Measurements from ENCODE around the gene POPDC2.
"Not testable (repeated sequence)": the region's sequence is repeated elsewhere in the genome, so short reads cannot be mapped to it uniquely, and the experiment has no call there.

POPDC2 gene

GRCh38 chr3:119602676-119603075, 57.7 kb downstream of the POPDC2 start:
- Histone ChIP-seq H3K4me3 (ENCODE audit: low read length) (no peak overlapping the region), H3K4me1 (ENCODE audit: control insufficient read depth, low read depth, low read length) (no peaks in the 10 kb centered on the region), H3K27me3 (ENCODE audit: control insufficient read depth, insufficient read depth, low read length) (no peaks in the 10 kb centered on the region), H3K27ac (ENCODE audit: low read length) (no peak overlapping the region), H3K9me3 (ENCODE audit: control insufficient read depth, low read depth, low read length) (no peaks in the 10 kb centered on the region), H3K36me3 (ENCODE audit: control insufficient read depth, low read depth, low read length) (no peaks in the 10 kb centered on the region), H3K9ac (ENCODE audit: low read length) (no peak overlapping the region)

GRCh38 chr3:119601154-119601553, 59.2 kb downstream of the POPDC2 start:
- H3K4me1 ChIP-seq (ENCODE audit: control insufficient read depth, low read depth, low read length): no peaks in the 10 kb centered on the region
- no peak overlapping the region for H3K4me3 ChIP-seq (ENCODE audit: low read length)
- no peak overlapping the region for H3K9ac ChIP-seq (ENCODE audit: low read length)
- no peaks in the 10 kb centered on the region for H3K9me3 ChIP-seq (ENCODE audit: control insufficient read depth, low read depth, low read length)
- no peak overlapping the region for H3K27ac ChIP-seq (ENCODE audit: low read length)
- no peaks in the 10 kb centered on the region for H3K36me3 ChIP-seq (ENCODE audit: control insufficient read depth, low read depth, low read length)
- no peaks in the 10 kb centered on the region for H3K27me3 ChIP-seq (ENCODE audit: control insufficient read depth, insufficient read depth, low read length)

- Histone ChIP-seq H3K9ac (ENCODE audit: low read length) (no peak overlapping the region), H3K27me3 (ENCODE audit: control insufficient read depth, insufficient read depth, low read length) (no peaks in the 10 kb centered on the region), H3K27ac (ENCODE audit: low read length) (no peak overlapping the region), H3K4me1 (ENCODE audit: control insufficient read depth, low read depth, low read length) (no peaks in the 10 kb centered on the region), H3K36me3 (ENCODE audit: control insufficient read depth, low read depth, low read length) (no peaks in the 10 kb centered on the region), H3K9me3 (ENCODE audit: control insufficient read depth, low read depth, low read length) (no peaks in the 10 kb centered on the region), H3K4me3 (ENCODE audit: low read length) (no peak overlapping the region)
These were observed 59.7 kb downstream of the POPDC2 start for GRCh38 chr3:119600732-119601131.

- Histone ChIP-seq H3K9me3 (ENCODE audit: control insufficient read depth, low read depth, low read length) (no peaks in the 10 kb centered on the region), H3K27ac (ENCODE audit: low read length) (no peak overlapping the region), H3K36me3 (ENCODE audit: control insufficient read depth, low read depth, low read length) (no peaks in the 10 kb centered on the region), H3K9ac (ENCODE audit: low read length) (no peak overlapping the region), H3K4me3 (ENCODE audit: low read length) (no peak overlapping the region), H3K4me1 (ENCODE audit: control insufficient read depth, low read depth, low read length) (no peaks in the 10 kb centered on the region), H3K27me3 (ENCODE audit: control insufficient read depth, insufficient read depth, low read length) (no peaks in the 10 kb centered on the region)
These were observed 60.7 kb downstream of the POPDC2 start for GRCh38 chr3:119599558-119600174.

GRCh38 chr3:119598410-119599098, 61.8 kb downstream of the POPDC2 start:
- Histone ChIP-seq H3K9ac (ENCODE audit: low read length) (no peak overlapping the region), H3K4me1 (ENCODE audit: control insufficient read depth, low read depth, low read length) (no peaks in the 10 kb centered on the region), H3K9me3 (ENCODE audit: control insufficient read depth, low read depth, low read length) (no peaks in the 10 kb centered on the region), H3K27me3 (ENCODE audit: control insufficient read depth, insufficient read depth, low read length) (no peaks in the 10 kb centered on the region), H3K27ac (ENCODE audit: low read length) (no peak overlapping the region), H3K36me3 (ENCODE audit: control insufficient read depth, low read depth, low read length) (no peaks in the 10 kb centered on the region), H3K4me3 (ENCODE audit: low read length) (no peak overlapping the region)

- no peak within 1 kb of the TSS for H3K4me3 ChIP-seq (ENCODE audit: low read length)
- no peaks in the 10 kb centered on the region for H3K9me3 ChIP-seq (ENCODE audit: control insufficient read depth, low read depth, low read length)
- no peaks in the 10 kb centered on the region for H3K4me1 ChIP-seq (ENCODE audit: control insufficient read depth, low read depth, low read length)
- no peak within 1 kb of the TSS for H3K27ac ChIP-seq (ENCODE audit: low read length)
- H3K27me3 ChIP-seq (ENCODE audit: control insufficient read depth, insufficient read depth, low read length): no peaks in the 10 kb centered on the region
- H3K9ac ChIP-seq (ENCODE audit: low read length): no peak within 1 kb of the TSS
- H3K36me3 ChIP-seq (ENCODE audit: control insufficient read depth, low read depth, low read length): no peaks in the 10 kb centered on the region
These were observed 62.7 kb downstream of the POPDC2 start, which contains the start of gene PLA1A for GRCh38 chr3:119597548-119598288. Gene PLA1A (plus strand): TSS chr3:119597885. CDS start chr3:119597914, 29 bp downstream.

GRCh38 chr3:119596398-119596797, 64.0 kb downstream of the POPDC2 start:
- no peak overlapping the region for H3K4me3 ChIP-seq (ENCODE audit: low read length)
- H3K4me1 ChIP-seq (ENCODE audit: control insufficient read depth, low read depth, low read length): no peaks in the 10 kb centered on the region
- H3K9ac ChIP-seq (ENCODE audit: low read length): no peak overlapping the region
- H3K36me3 ChIP-seq (ENCODE audit: control insufficient read depth, low read depth, low read length): no peaks in the 10 kb centered on the region
- no peak overlapping the region for H3K27ac ChIP-seq (ENCODE audit: low read length)
- H3K27me3 ChIP-seq (ENCODE audit: control insufficient read depth, insufficient read depth, low read length): no peaks in the 10 kb centered on the region
- H3K9me3 ChIP-seq (ENCODE audit: control insufficient read depth, low read depth, low read length): no peaks in the 10 kb centered on the region

- H3K9me3 ChIP-seq (ENCODE audit: control insufficient read depth, low read depth, low read length): no peaks in the 10 kb centered on the region
- no peak overlapping the region for H3K27ac ChIP-seq (ENCODE audit: low read length)
- H3K4me3 ChIP-seq (ENCODE audit: low read length): no peak overlapping the region
- no peaks in the 10 kb centered on the region for H3K36me3 ChIP-seq (ENCODE audit: control insufficient read depth, low read depth, low read length)
- H3K27me3 ChIP-seq (ENCODE audit: control insufficient read depth, insufficient read depth, low read length): no peaks in the 10 kb centered on the region
- no peaks in the 10 kb centered on the region for H3K4me1 ChIP-seq (ENCODE audit: control insufficient read depth, low read depth, low read length)
- H3K9ac ChIP-seq (ENCODE audit: low read length): no peak overlapping the region
These were observed 64.6 kb downstream of the POPDC2 start for GRCh38 chr3:119595639-119596334.

GRCh38 chr3:119594929-119595328, 65.5 kb downstream of the POPDC2 start:
- H3K27me3 ChIP-seq (ENCODE audit: control insufficient read depth, insufficient read depth, low read length); H3K27ac ChIP-seq (ENCODE audit: low read length); H3K4me1 ChIP-seq (ENCODE audit: control insufficient read depth, low read depth, low read length); H3K9ac ChIP-seq (ENCODE audit: low read length); H3K4me3 ChIP-seq (ENCODE audit: low read length); H3K9me3 ChIP-seq (ENCODE audit: control insufficient read depth, low read depth, low read length); H3K36me3 ChIP-seq (ENCODE audit: control insufficient read depth, low read depth, low read length): not testable (repeated sequence)

GRCh38 chr3:119594066-119594465, 66.3 kb downstream of the POPDC2 start:
- H3K4me3 ChIP-seq (ENCODE audit: low read length): no peak overlapping the region
- peaks cover 6% of the 10 kb centered on the region for H3K4me1 ChIP-seq (ENCODE audit: control insufficient read depth, low read depth, low read length)
- H3K36me3 ChIP-seq (ENCODE audit: control insufficient read depth, low read depth, low read length): no peaks in the 10 kb centered on the region
- H3K27ac ChIP-seq (ENCODE audit: low read length): no peak overlapping the region
- H3K9me3 ChIP-seq (ENCODE audit: control insufficient read depth, low read depth, low read length): no peaks in the 10 kb centered on the region
- H3K27me3 ChIP-seq (ENCODE audit: control insufficient read depth, insufficient read depth, low read length): no peaks in the 10 kb centered on the region
- H3K9ac ChIP-seq (ENCODE audit: low read length): no peak overlapping the region

GRCh38 chr3:119592861-119593260, 67.5 kb downstream of the POPDC2 start:
- no peak overlapping the region for H3K9ac ChIP-seq (ENCODE audit: low read length)
- no peaks in the 10 kb centered on the region for H3K36me3 ChIP-seq (ENCODE audit: control insufficient read depth, low read depth, low read length)
- H3K4me3 ChIP-seq (ENCODE audit: low read length): no peak overlapping the region
- H3K4me1 ChIP-seq (ENCODE audit: control insufficient read depth, low read depth, low read length): peaks cover 6% of the 10 kb centered on the region
- no peaks in the 10 kb centered on the region for H3K27me3 ChIP-seq (ENCODE audit: control insufficient read depth, insufficient read depth, low read length)
- H3K27ac ChIP-seq (ENCODE audit: low read length): no peak overlapping the region
- no peaks in the 10 kb centered on the region for H3K9me3 ChIP-seq (ENCODE audit: control insufficient read depth, low read depth, low read length)
